H9 (cell line): ENCODE measurements around the gene MST1. TPM values are rescaled to one million over a fixed set of nuclear protein-coding genes. Genes with fewer than 3 reads are reported as not detected.

Source experiments
- DNase-seq: peaks from one replicate; pipeline ENCODE4 v3.0.0-alpha.2; 2017
- H2AFZ ChIP-seq: one replicate; pipeline ENCODE4 v1.6.1; 2013; ENCODE audit warnings: mild to moderate bottlenecking, low read length, control low read depth, moderate library complexity
- H2AK5ac ChIP-seq: 2 replicates; pipeline ENCODE4 v1.6.1; 2013; ENCODE audit warnings: low read length, control low read depth, mixed read lengths; ENCODE audit not compliant: insufficient read length
- H2BK120ac ChIP-seq: one replicate; pipeline ENCODE4 v1.6.1; 2013; ENCODE audit warnings: low read depth, mild to moderate bottlenecking, low read length, control low read depth, inconsistent platforms; ENCODE audit not compliant: poor library complexity, severe bottlenecking
- H2BK12ac ChIP-seq: 2 replicates; pipeline ENCODE4 v1.6.1; 2013; ENCODE audit warnings: low read length, control low read depth, mixed read lengths, low read depth; ENCODE audit not compliant: insufficient read length
- H2BK15ac ChIP-seq: 2 replicates; pipeline ENCODE4 v1.6.1; 2013; ENCODE audit warnings: low read depth, low read length, control low read depth
- H2BK20ac ChIP-seq: one replicate; pipeline ENCODE4 v1.6.1; 2013; ENCODE audit warnings: low read depth, mild to moderate bottlenecking, low read length, control low read depth, inconsistent platforms; ENCODE audit not compliant: poor library complexity, severe bottlenecking
- H2BK5ac ChIP-seq: 2 replicates; pipeline ENCODE4 v1.6.1; 2013; ENCODE audit warnings: low read length, control low read depth, mixed read lengths; ENCODE audit not compliant: insufficient read length
- H3K14ac ChIP-seq: 2 replicates; pipeline ENCODE4 v1.6.1; 2013; ENCODE audit warnings: low read length, control low read depth; ENCODE audit not compliant: insufficient read depth
- H3K18ac ChIP-seq: 2 replicates; pipeline ENCODE4 v1.6.1; 2013; ENCODE audit warnings: low read depth, mild to moderate bottlenecking, mixed read lengths, low read length, control low read depth; ENCODE audit not compliant: insufficient read length
- H3K23ac ChIP-seq: 2 replicates; pipeline ENCODE4 v1.6.1; 2013; ENCODE audit warnings: low read length, control low read depth, mixed read lengths, low read depth; ENCODE audit not compliant: insufficient read length
- H3K23me2 ChIP-seq: 2 replicates; pipeline ENCODE4 v1.6.1; 2013; ENCODE audit warnings: low read depth, mild to moderate bottlenecking, mixed read lengths, low read length, control low read depth; ENCODE audit not compliant: insufficient read length, poor library complexity, severe bottlenecking
- H3K27ac ChIP-seq: 2 replicates; pipeline ENCODE4 v1.5.1; 2013; ENCODE audit warnings: low read length, control low read depth, mixed read lengths, low read depth; ENCODE audit not compliant: insufficient read length
- H3K27me3 ChIP-seq: 2 replicates; pipeline ENCODE4 v1.6.1; 2013; ENCODE audit warnings: low read length, control low read depth, inconsistent platforms; ENCODE audit not compliant: insufficient read depth
- H3K4ac ChIP-seq: 2 replicates; pipeline ENCODE4 v1.6.1; 2013; ENCODE audit warnings: low read depth, mild to moderate bottlenecking, control low read depth, inconsistent platforms, low read length, moderate library complexity
- H3K4me1 ChIP-seq: 2 replicates; pipeline ENCODE4 v1.6.1; 2013; ENCODE audit warnings: low read length, control low read depth, inconsistent platforms; ENCODE audit not compliant: insufficient read depth
- H3K4me2 ChIP-seq: 2 replicates; pipeline ENCODE4 v1.6.1; 2013; ENCODE audit warnings: low read length, control low read depth, mixed read lengths; ENCODE audit not compliant: insufficient read length, insufficient read depth
- H3K56ac ChIP-seq: 2 replicates; pipeline ENCODE4 v1.6.1; 2013; ENCODE audit warnings: low read depth, mild to moderate bottlenecking, mixed read lengths, low read length, control low read depth; ENCODE audit not compliant: insufficient read length
- H3K79me1 ChIP-seq: 2 replicates; pipeline ENCODE4 v1.6.1; 2013; ENCODE audit warnings: low read depth, mild to moderate bottlenecking, moderate library complexity, low read length, control low read depth, inconsistent platforms; ENCODE audit not compliant: insufficient read depth, poor library complexity, severe bottlenecking
- H3K79me2 ChIP-seq: 2 replicates; pipeline ENCODE4 v1.6.1; 2013; ENCODE audit warnings: low read length, control low read depth, inconsistent platforms; ENCODE audit not compliant: insufficient read depth
- H3K9ac ChIP-seq: 2 replicates; pipeline ENCODE4 v1.6.1; 2013; ENCODE audit warnings: low read length, control low read depth, mixed read lengths; ENCODE audit not compliant: insufficient read length; ENCODE audit errors: extremely low read depth
- H3K9me3 ChIP-seq: one replicate; pipeline ENCODE4 v1.6.1; 2013; ENCODE audit warnings: low read depth, low read length, inconsistent platforms; ENCODE audit not compliant: control insufficient read depth
- H3T11ph ChIP-seq: one replicate; pipeline ENCODE4 v1.6.1; 2013; ENCODE audit warnings: mild to moderate bottlenecking, low read length, control low read depth, inconsistent platforms
- H4K20me1 ChIP-seq: one replicate; pipeline ENCODE4 v1.6.1; 2013; ENCODE audit not compliant: control insufficient read depth, insufficient read length, insufficient read depth
- H4K5ac ChIP-seq: 2 replicates; pipeline ENCODE4 v1.6.1; 2013; ENCODE audit warnings: low read depth, mild to moderate bottlenecking, mixed read lengths, low read length, control low read depth; ENCODE audit not compliant: insufficient read length
- H4K8ac ChIP-seq: replicated peaks from 2 replicates; pipeline ENCODE4 v1.6.1; 2013; ENCODE audit warnings: low read length, control low read depth, mixed read lengths, low read depth; ENCODE audit not compliant: insufficient read length
- H4K91ac ChIP-seq: 2 replicates; pipeline ENCODE4 v1.6.1; 2013; ENCODE audit warnings: low read depth, mild to moderate bottlenecking, moderate library complexity, mixed read lengths, low read length, control low read depth; ENCODE audit not compliant: insufficient read length
- H3K27ac Mint-ChIP-seq, 3 experiments: 2 replicates in 2 of 3; 3 replicates in 1 of 3; pipeline ENCODE4 v1.8.0; 2020 to 2021; ENCODE audit warnings: mixed read lengths in 3 of 3, mild to moderate bottlenecking in 1 of 3, moderate library complexity in 1 of 3
- H3K27me3 Mint-ChIP-seq: 2 replicates; pipeline ENCODE4 v1.8.0; 2021; ENCODE audit warnings: low read depth, mild to moderate bottlenecking, moderate library complexity, mixed read lengths
- H3K36me3 Mint-ChIP-seq, 3 experiments: 2 replicates in 2 of 3; 3 replicates in 1 of 3; pipeline ENCODE4 v1.8.0; 2020 to 2021; ENCODE audit warnings: low read depth in 3 of 3, mixed read lengths in 3 of 3; ENCODE audit not compliant: insufficient read depth in 1 of 3
- H3K4me1 Mint-ChIP-seq, 2 experiments: 2 replicates each; pipeline ENCODE4 v1.8.0; 2020; ENCODE audit warnings: mixed read lengths in 2 of 2
- H3K4me3 Mint-ChIP-seq, 2 experiments: 2 replicates in 1 of 2; 3 replicates in 1 of 2; pipeline ENCODE4 v1.8.0; 2020 to 2021; ENCODE audit warnings: mild to moderate bottlenecking in 2 of 2, mixed read lengths in 2 of 2, moderate library complexity in 1 of 2
- H3K9me3 Mint-ChIP-seq, 2 experiments: 2 replicates in 1 of 2; 3 replicates in 1 of 2; pipeline ENCODE4 v1.8.0; 2020; ENCODE audit warnings: mild to moderate bottlenecking in 2 of 2, mixed read lengths in 2 of 2, moderate library complexity in 1 of 2
- CTCF ChIP-seq: fragments of 200-600 bp; sonication (generic); conservative IDR thresholded peaks from 3 replicates; pipeline ENCODE4 v1.8.0; 2021; ENCODE audit warnings: antibody characterized with exemption, mild to moderate bottlenecking
- WGBS: extraction: QIAGEN DNeasy Blood & Tissue Kit; methylation state at CpG from one replicate; pipeline ENCODE4 v1.1.7; 2013; ENCODE audit warnings: missing lambda C conversion rate, low lambda C conversion rate, mixed read lengths; ENCODE audit not compliant: insufficient read length; ENCODE audit errors: extremely low coverage; 5-methylcytosine and 5-hydroxymethylcytosine counted together
- total RNA-seq: library from RNA; stranded (reverse); gene quantifications from 2 replicates; pipeline ENCODE4 v1.2.1, GENCODE V29; 2021

Gene MST1
- total RNA-seq, 1 experiment from 2014 or later: 8.9 TPM

- H2AK5ac ChIP-seq: no peak overlapping the region
- Mint-ChIP-seq H3K36me3 (peaks cover 0 to 11% (median 9%) of the 10 kb centered on the region in 3 experiments; a peak in 4 of 7 replicates), H3K27ac (no peak overlapping the region), H3K9me3 (no peaks in the 10 kb centered on the region), H3K4me3 (no peak overlapping the region), H3K27me3 (peaks cover under 1% of the 10 kb centered on the region; the same call in 1 of the 2 replicates), H3K4me1 (peaks cover under 1 to 1% of the 10 kb centered on the region in 2 experiments)
- no peak overlapping the region for H3K9ac ChIP-seq
- no peak overlapping the region for H3K27ac ChIP-seq
- H3K4me2 ChIP-seq: no peak overlapping the region
- no peak overlapping the region for H3K56ac ChIP-seq
- no peaks in the 10 kb centered on the region for H3K4me1 ChIP-seq
- TF ChIP-seq CTCF: no peak
- no peak overlapping the region for H2BK15ac ChIP-seq
- H3K9me3 ChIP-seq: no peaks in the 10 kb centered on the region
- no peak overlapping the region for H3T11ph ChIP-seq
- no peaks in the 10 kb centered on the region for H3K27me3 ChIP-seq
- H3K79me1 ChIP-seq: no peaks in the 10 kb centered on the region
- no peak overlapping the region for H4K5ac ChIP-seq
- no peak overlapping the region for H4K91ac ChIP-seq
- no peaks in the 10 kb centered on the region for H4K20me1 ChIP-seq
- H2BK12ac ChIP-seq: no peak overlapping the region
- H3K4ac ChIP-seq: no peak overlapping the region
- no peak overlapping the region for H3K23ac ChIP-seq
- no peak for DNase-seq
- H4K8ac ChIP-seq: no peak overlapping the region
- H2AFZ ChIP-seq: no peak overlapping the region
- no peaks in the 10 kb centered on the region for H3K79me2 ChIP-seq
- no CpG with 5 or more reads among the region's 25 CpGs for WGBS
- H3K18ac ChIP-seq: no peak overlapping the region
- no peak overlapping the region for H2BK120ac ChIP-seq
- H2BK20ac ChIP-seq: no peak overlapping the region
- no peak overlapping the region for H3K14ac ChIP-seq
- H3K23me2 ChIP-seq: peaks cover under 1% of the 10 kb centered on the region
- no peak overlapping the region for H2BK5ac ChIP-seq
These were observed 24.2 kb upstream of the MST1 start for GRCh38 chr3:49713336-49714105.
